Measurements from ENCODE around the gene SFI1. TPM values are rescaled to one million over a fixed set of nuclear protein-coding genes. Genes with fewer than 3 reads are reported as not detected.
A peak's percentile ranks its signal among the peaks of the same experiment; 100 is the strongest.
"Not testable (repeated sequence)": the region's sequence is repeated elsewhere in the genome, so short reads cannot be mapped to it uniquely, and the experiment has no call there.

SFI1 gene
- total RNA-seq, 1 experiment from 2014 or later = 53.1 TPM

DNA sequence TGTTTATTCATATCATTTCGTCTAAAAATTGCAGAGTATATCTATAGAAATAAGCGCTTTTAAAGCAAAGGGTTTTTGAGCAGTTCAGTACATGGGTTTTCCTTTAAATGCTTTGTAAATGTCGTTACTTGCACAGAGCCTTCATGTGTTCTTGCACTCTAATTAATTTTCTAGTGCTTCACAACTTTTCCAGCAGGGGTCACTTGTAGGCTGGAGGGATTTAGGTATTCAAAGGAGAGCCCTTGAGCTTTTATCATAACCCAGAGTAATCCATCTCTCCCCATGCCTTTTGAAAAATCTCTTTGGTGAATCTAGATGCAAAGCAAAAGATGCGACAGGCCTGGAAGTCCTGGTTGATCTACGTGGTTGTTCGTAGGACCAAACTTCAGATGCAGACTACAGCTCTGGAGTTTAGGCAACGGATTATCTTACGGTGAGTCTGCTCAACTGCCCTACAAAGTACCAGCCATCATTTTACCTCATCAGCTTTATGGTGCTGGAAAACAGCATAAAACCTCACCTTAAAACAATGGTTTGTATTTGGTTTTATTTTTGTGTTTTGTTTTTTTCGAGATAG is 60.4 kb downstream of the SFI1 start:
- ChIA-PET CTCF (interaction anchor here (0.6 to 2.9 kb wide), 11 partner anchors 12 to 414 kb away, joined by 3 to 30 read pairs (median 5); no protein-coding TSS in a partner anchor), POLR2A (interaction anchor here (1.0 kb wide), 1 partner anchor 78 kb away, joined by 3 read pairs; no protein-coding TSS in a partner anchor), RAD21 (ENCODE audit: low non-redundant PET in 1 of 2, low total read pairs in 2 of 2, uncharacterized antibody in 2 of 2, unreplicated experiment in 2 of 2) (no interaction called here)
- TF ChIP-seq EGR1 (IDR thresholded peaks at IDR 0.05; ENCODE audit: low read depth) (no peak), YY1 (IDR thresholded peaks at IDR 0.05; ENCODE audit: extremely low read depth, insufficient replicate concordance, low read depth, low read length) (no peak), ZFX (IDR thresholded peaks at IDR 0.05) (no peak), RAD21 (IDR thresholded peaks at IDR 0.05; ENCODE audit: low read depth) (peak; percentile 47), ZNF274 (IDR thresholded peaks at IDR 0.05; ENCODE audit: low read depth, low read length) (no peak), TCF7L2 (IDR thresholded peaks at IDR 0.05; ENCODE audit: borderline replicate concordance, extremely low read depth, insufficient read depth, insufficient read length) (no peak)
- TF ChIP-seq, protein P1, sequence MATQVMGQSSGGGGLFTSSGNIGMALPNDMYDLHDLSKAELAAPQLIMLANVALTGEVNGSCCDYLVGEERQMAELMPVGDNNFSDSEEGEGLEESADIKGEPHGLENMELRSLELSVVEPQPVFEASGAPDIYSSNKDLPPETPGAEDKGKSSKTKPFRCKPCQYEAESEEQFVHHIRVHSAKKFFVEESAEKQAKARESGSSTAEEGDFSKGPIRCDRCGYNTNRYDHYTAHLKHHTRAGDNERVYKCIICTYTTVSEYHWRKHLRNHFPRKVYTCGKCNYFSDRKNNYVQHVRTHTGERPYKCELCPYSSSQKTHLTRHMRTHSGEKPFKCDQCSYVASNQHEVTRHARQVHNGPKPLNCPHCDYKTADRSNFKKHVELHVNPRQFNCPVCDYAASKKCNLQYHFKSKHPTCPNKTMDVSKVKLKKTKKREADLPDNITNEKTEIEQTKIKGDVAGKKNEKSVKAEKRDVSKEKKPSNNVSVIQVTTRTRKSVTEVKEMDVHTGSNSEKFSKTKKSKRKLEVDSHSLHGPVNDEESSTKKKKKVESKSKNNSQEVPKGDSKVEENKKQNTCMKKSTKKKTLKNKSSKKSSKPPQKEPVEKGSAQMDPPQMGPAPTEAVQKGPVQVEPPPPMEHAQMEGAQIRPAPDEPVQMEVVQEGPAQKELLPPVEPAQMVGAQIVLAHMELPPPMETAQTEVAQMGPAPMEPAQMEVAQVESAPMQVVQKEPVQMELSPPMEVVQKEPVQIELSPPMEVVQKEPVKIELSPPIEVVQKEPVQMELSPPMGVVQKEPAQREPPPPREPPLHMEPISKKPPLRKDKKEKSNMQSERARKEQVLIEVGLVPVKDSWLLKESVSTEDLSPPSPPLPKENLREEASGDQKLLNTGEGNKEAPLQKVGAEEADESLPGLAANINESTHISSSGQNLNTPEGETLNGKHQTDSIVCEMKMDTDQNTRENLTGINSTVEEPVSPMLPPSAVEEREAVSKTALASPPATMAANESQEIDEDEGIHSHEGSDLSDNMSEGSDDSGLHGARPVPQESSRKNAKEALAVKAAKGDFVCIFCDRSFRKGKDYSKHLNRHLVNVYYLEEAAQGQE (IDR thresholded peaks at IDR 0.05; ENCODE audit: low read depth) = no peak
- TF ChIP-seq, protein P2, sequence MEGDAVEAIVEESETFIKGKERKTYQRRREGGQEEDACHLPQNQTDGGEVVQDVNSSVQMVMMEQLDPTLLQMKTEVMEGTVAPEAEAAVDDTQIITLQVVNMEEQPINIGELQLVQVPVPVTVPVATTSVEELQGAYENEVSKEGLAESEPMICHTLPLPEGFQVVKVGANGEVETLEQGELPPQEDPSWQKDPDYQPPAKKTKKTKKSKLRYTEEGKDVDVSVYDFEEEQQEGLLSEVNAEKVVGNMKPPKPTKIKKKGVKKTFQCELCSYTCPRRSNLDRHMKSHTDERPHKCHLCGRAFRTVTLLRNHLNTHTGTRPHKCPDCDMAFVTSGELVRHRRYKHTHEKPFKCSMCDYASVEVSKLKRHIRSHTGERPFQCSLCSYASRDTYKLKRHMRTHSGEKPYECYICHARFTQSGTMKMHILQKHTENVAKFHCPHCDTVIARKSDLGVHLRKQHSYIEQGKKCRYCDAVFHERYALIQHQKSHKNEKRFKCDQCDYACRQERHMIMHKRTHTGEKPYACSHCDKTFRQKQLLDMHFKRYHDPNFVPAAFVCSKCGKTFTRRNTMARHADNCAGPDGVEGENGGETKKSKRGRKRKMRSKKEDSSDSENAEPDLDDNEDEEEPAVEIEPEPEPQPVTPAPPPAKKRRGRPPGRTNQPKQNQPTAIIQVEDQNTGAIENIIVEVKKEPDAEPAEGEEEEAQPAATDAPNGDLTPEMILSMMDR (IDR thresholded peaks at IDR 0.05 in 2 of 3, conservative IDR thresholded peaks at IDR 0.05 in 1 of 3; ENCODE audit: borderline replicate concordance in 1 of 3, insufficient read depth in 1 of 3, low read depth in 2 of 3, low read length in 2 of 3) = peak; percentile 19 to 61 (median 52); a peak in 4 of 6 replicates
- TF ChIP-seq, protein P3, sequence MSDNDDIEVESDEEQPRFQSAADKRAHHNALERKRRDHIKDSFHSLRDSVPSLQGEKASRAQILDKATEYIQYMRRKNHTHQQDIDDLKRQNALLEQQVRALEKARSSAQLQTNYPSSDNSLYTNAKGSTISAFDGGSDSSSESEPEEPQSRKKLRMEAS (IDR thresholded peaks at IDR 0.05) = no peak
- Histone ChIP-seq H3K4me1 (ENCODE audit: control insufficient read depth in 1 of 2, insufficient read depth in 2 of 2, low read length in 2 of 2) (peaks cover 3 to 10% of the 10 kb centered on the region in 2 experiments; a peak in 3 of 4 replicates), H4K20me1 (ENCODE audit: insufficient read depth) (no peaks in the 10 kb centered on the region), H3K27me3 (ENCODE audit: insufficient read depth, low read length) (no peaks in the 10 kb centered on the region), H3K4me2 (ENCODE audit: low read length) (no peak overlapping the region), H3K9ac (ENCODE audit: low read length) (no peak overlapping the region), H3K36me3 (ENCODE audit: control insufficient read depth in 1 of 2, insufficient read depth in 2 of 2, low read length in 2 of 2) (no peaks in the 10 kb centered on the region; a peak in 1 of 4 replicates), H2AFZ (ENCODE audit: low read depth, low read length, poor library complexity, severe bottlenecking) (no peak overlapping the region), H3K79me2 (ENCODE audit: insufficient read depth, low read length) (no peaks in the 10 kb centered on the region), H3K27ac (ENCODE audit: low read depth, low read length) (no peak overlapping the region), H3K9me2 (ENCODE audit: insufficient read depth) (no peaks in the 10 kb centered on the region), H3K4me3 (replicated peaks in 1 of 2; ENCODE audit: low read depth in 1 of 2, low read length in 2 of 2) (no peak overlapping the region), H3K9me3 (ENCODE audit: control insufficient read depth in 1 of 2, insufficient read depth in 1 of 2, low read depth in 1 of 2, low read length in 2 of 2) (no peaks in the 10 kb centered on the region)
- intact Hi-C loops (cut with micrococcal nuclease) = loop anchor here (1.0 to 2.0 kb wide), 2 partner anchors 78 to 414 kb away; no protein-coding TSS in a partner anchor
- no TSS peak for BruUV-seq (replicated peaks)
- ATAC-seq (no peak; the same call in 1 of the 2 replicates), DNase-seq (ENCODE audit: low read depth, low spot score) (peak; percentile 6)

DNA sequence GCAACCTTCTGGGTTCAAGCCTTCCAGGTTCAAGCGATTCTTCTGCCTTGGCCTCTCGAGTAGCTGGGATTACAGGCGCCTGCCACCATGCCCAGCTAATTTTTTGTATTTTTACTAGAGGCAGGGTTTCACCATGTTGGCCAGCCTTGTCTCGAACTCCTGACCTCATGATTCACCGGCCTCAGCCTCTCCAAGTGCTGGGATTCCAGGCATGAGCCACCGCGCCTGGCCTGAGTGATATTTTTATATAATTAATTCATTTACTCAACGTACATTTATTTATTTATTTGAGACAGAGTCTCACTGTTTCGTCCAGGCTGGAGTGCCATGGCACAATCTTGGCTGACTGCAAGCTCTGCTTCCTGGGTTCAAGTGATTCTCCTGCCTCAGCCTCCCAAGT is 62.2 kb downstream of the SFI1 start:
- H3K27me3 ChIP-seq (ENCODE audit: insufficient read depth, low read length); H3K79me2 ChIP-seq (ENCODE audit: insufficient read depth, low read length); H3K4me3 ChIP-seq (replicated peaks in 1 of 2; ENCODE audit: low read depth in 1 of 2, low read length in 2 of 2); H3K4me2 ChIP-seq (ENCODE audit: low read length); H3K9me3 ChIP-seq (ENCODE audit: control insufficient read depth in 1 of 2, insufficient read depth in 1 of 2, low read depth in 1 of 2, low read length in 2 of 2); BruUV-seq (replicated peaks); H3K27ac ChIP-seq (ENCODE audit: low read depth, low read length); ATAC-seq; H3K36me3 ChIP-seq (ENCODE audit: control insufficient read depth in 1 of 2, insufficient read depth in 2 of 2, low read length in 2 of 2); intact Hi-C loops (cut with micrococcal nuclease); H3K9me2 ChIP-seq (ENCODE audit: insufficient read depth); H4K20me1 ChIP-seq (ENCODE audit: insufficient read depth); RAD21 ChIA-PET (ENCODE audit: low non-redundant PET in 1 of 2, low total read pairs in 2 of 2, uncharacterized antibody in 2 of 2, unreplicated experiment in 2 of 2); H3K9ac ChIP-seq (ENCODE audit: low read length); H2AFZ ChIP-seq (ENCODE audit: low read depth, low read length, poor library complexity, severe bottlenecking); POLR2A ChIA-PET; DNase-seq (ENCODE audit: low read depth, low spot score): not testable (repeated sequence)
- H3K4me1 ChIP-seq (ENCODE audit: control insufficient read depth in 1 of 2, insufficient read depth in 2 of 2, low read length in 2 of 2) = peaks cover 3 to 10% of the 10 kb centered on the region in 2 experiments; a peak in 3 of 4 replicates
- CTCF ChIA-PET = interaction anchor here (2.9 kb wide), 1 partner anchor 412 kb away, joined by 30 read pairs; no protein-coding TSS in a partner anchor

Measured in HCT116 (cell line).